B cell (primary cell): ENCODE data around the gene USP22. TPM values are rescaled to one million over a fixed set of nuclear protein-coding genes. Genes with fewer than 3 reads are reported as not detected.

Source experiments
- ATAC-seq: fragments of 200-7000 bp; cut with Tn5 transposase; one replicate; pipeline ENCODE4 v1.10.0; 2021; ENCODE audit warnings: low read depth, mild to moderate bottlenecking, moderate number of reproducible peaks, moderate library complexity
- CTCF ChIA-PET: fragments of 350-600 bp; sonication (Branson Sonifier 250); formaldehyde crosslinking; loops from one replicate; lab custom pipeline; 2021; ENCODE audit warnings: antibody characterized with exemption, inconsistent platforms; lab: Charles Lee
- POLR2A ChIA-PET: fragments of 350-600 bp; sonication (Branson Sonifier 250); formaldehyde crosslinking; loops from one replicate; lab custom pipeline; 2021; ENCODE audit warnings: antibody characterized with exemption; lab: Charles Lee
- DNase-seq: peaks from one replicate; pipeline ENCODE4 v3.0.0; 2013
- H2AFZ ChIP-seq: 2 replicates; pipeline ENCODE4 v1.6.1; 2012; ENCODE audit warnings: mild to moderate bottlenecking, low read depth, low read length; ENCODE audit not compliant: insufficient read depth, poor library complexity, severe bottlenecking
- H3K27ac ChIP-seq, 2 donors: 1 replicate in 1 of 2; 2 replicates in 1 of 2; pipeline ENCODE4 v1.5.1; 2012 to 2013; ENCODE audit warnings: low read length in 2 of 2, mild to moderate bottlenecking in 2 of 2, moderate library complexity in 1 of 2
- H3K27me3 ChIP-seq, 4 experiments: fragments of 200-600 bp in 1 of 4; sonication (generic) in 1 of 4; replicated peaks in 1 of 4; 1 replicate in 2 of 4; 2 replicates in 2 of 4; pipeline versions ENCODE4 v1.6.1 to v1.7.0; 2013 to 2016; ENCODE audit warnings: low read length in 3 of 4, mild to moderate bottlenecking in 2 of 4, mixed read lengths in 1 of 4, moderate library complexity in 1 of 4; ENCODE audit not compliant: insufficient read depth in 4 of 4, control insufficient read depth in 3 of 4; ENCODE audit errors: control extremely low read depth in 1 of 4
- H3K36me3 ChIP-seq, 2 experiments: replicated peaks in 1 of 2; 1 replicate in 1 of 2; 2 replicates in 1 of 2; pipeline versions ENCODE4 v1.6.1 to v1.7.1; 2013; ENCODE audit warnings: low read length in 1 of 2; ENCODE audit not compliant: insufficient read depth in 2 of 2, control insufficient read depth in 1 of 2; ENCODE audit errors: control extremely low read depth in 1 of 2, extremely low read depth in 1 of 2
- H3K4me1 ChIP-seq, 2 donors: fragments of 200-600 bp in 1 of 2; sonication (generic) in 1 of 2; 1 replicate in 1 of 2; 2 replicates in 1 of 2; pipeline versions ENCODE4 v1.5.1 to v1.6.1; 2013 to 2017; ENCODE audit warnings: low read length in 2 of 2; ENCODE audit not compliant: control insufficient read depth in 2 of 2, insufficient read depth in 2 of 2
- H3K4me2 ChIP-seq: replicated peaks from 2 replicates; pipeline ENCODE3; 2012; ENCODE audit warnings: mild to moderate bottlenecking, low read depth, low read length; ENCODE audit not compliant: poor library complexity, severe bottlenecking
- H3K4me3 ChIP-seq, 5 experiments: fragments of 200-600 bp in 1 of 5; sonication (generic) in 1 of 5; 1 replicate in 3 of 5; 2 replicates in 2 of 5; pipeline versions ENCODE4 v1.5.1 to v1.7.0; 2011 to 2016; ENCODE audit warnings: low read length in 4 of 5, mild to moderate bottlenecking in 4 of 5, low read depth in 2 of 5, control low read depth in 1 of 5, moderate library complexity in 1 of 5; ENCODE audit not compliant: insufficient read depth in 1 of 5; ENCODE audit errors: control extremely low read depth in 1 of 5, extremely low read depth in 1 of 5
- H3K79me2 ChIP-seq: fragments of 200-600 bp; sonication (generic); one replicate; pipeline ENCODE4 v1.6.0; 2016; ENCODE audit warnings: low read length; ENCODE audit not compliant: control insufficient read depth, insufficient read depth
- H3K9ac ChIP-seq: fragments of 200-600 bp; sonication (generic); 2 replicates; pipeline ENCODE4 v1.6.1; 2017; ENCODE audit warnings: mild to moderate bottlenecking, low read length, moderate library complexity
- H3K9me3 ChIP-seq, 3 donors: one replicate each; pipeline versions ENCODE4 v1.6.1 to v1.7.1; 2013; ENCODE audit warnings: low read length in 2 of 3; ENCODE audit not compliant: control insufficient read depth in 2 of 3, insufficient read depth in 1 of 3; ENCODE audit errors: control extremely low read depth in 1 of 3
- H4K20me1 ChIP-seq: 2 replicates; pipeline ENCODE4 v1.6.0; 2012; ENCODE audit warnings: mild to moderate bottlenecking, low read length; ENCODE audit not compliant: insufficient read depth, control insufficient read depth, poor library complexity, severe bottlenecking
- H3K27ac Mint-ChIP-seq: one replicate; pipeline ENCODE4 v1.8.0; 2021; ENCODE audit warnings: mixed read lengths
- H3K27me3 Mint-ChIP-seq: one replicate; pipeline ENCODE4 v1.8.0; 2021; ENCODE audit warnings: mixed read lengths
- H3K4me1 Mint-ChIP-seq: one replicate; pipeline ENCODE4 v1.8.0; 2021; ENCODE audit warnings: mixed read lengths
- H3K4me3 Mint-ChIP-seq: one replicate; pipeline ENCODE4 v1.8.0; 2021; ENCODE audit warnings: mixed read lengths
- H3K9me3 Mint-ChIP-seq: one replicate; pipeline ENCODE4 v1.8.0; 2022; ENCODE audit warnings: mixed read lengths; ENCODE audit not compliant: insufficient read depth
- EZH2 ChIP-seq: IDR thresholded peaks from 2 replicates; pipeline ENCODE4 v1.6.1; 2012; ENCODE audit warnings: borderline replicate concordance, low read depth, mild to moderate bottlenecking, moderate library complexity, low read length; ENCODE audit not compliant: insufficient read depth, poor library complexity, severe bottlenecking
- WGBS: methylation state at CpG from one replicate; pipeline ENCODE4 v1.1.5; 2013; ENCODE audit warnings: missing lambda C conversion rate; ENCODE audit not compliant: insufficient coverage; 5-methylcytosine and 5-hydroxymethylcytosine counted together
- intact Hi-C: fragments of 100-400 bp; cut with micrococcal nuclease; formaldehyde crosslinking; loops from one replicate; pipeline ENCODE4 v1.10.0; 2022
- polyA plus RNA-seq: library from polyadenylated mRNA; depleted of rRNA; stranded (reverse); fragments of >200 nt; gene quantifications from 2 replicates; pipeline ENCODE4 v1.2.3, GENCODE V29; 2012
- total RNA-seq, 2 donors: library from RNA; stranded (reverse); fragments of 120-200 nt in 1 of 2; gene quantifications; 1 replicate in 1 of 2; 2 replicates in 1 of 2; pipeline versions ENCODE4 v1.2.3 to v1.2.4, GENCODE V29; 2013 to 2022
- TF ChIP-seq, protein P1 (sequence below): fragments of 200-600 bp; IDR thresholded peaks from one replicate; pipeline ENCODE4 v1.8.0; 2022; ENCODE audit warnings: antibody characterized with exemption, mild to moderate bottlenecking

The USP22 gene
- total and polyA plus RNA-seq, 2 donors (not counting 1 experiment from before 2014, with no cell fraction given) = 74.3 to 167 TPM

DNA sequence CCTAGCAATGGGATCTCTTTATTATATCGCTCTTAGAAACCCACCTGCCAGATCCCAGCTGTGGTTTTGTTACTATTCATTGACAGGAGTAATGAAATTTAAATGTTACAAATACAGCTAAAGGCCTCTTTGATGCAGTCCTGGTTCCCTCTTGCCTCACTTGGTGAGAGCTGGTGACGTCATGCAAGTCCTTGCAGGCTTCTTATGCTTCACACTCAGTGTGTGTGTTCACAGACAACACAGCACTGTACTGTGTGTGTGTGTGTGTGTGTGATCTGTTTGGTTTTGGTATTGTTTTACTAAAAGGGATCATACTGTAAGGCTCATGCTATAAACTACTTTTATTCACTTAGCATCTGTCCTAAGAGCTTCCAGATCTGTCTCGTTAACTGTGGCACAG lies 75.0 kb downstream of the USP22 start:
- TF ChIP-seq, protein P1, sequence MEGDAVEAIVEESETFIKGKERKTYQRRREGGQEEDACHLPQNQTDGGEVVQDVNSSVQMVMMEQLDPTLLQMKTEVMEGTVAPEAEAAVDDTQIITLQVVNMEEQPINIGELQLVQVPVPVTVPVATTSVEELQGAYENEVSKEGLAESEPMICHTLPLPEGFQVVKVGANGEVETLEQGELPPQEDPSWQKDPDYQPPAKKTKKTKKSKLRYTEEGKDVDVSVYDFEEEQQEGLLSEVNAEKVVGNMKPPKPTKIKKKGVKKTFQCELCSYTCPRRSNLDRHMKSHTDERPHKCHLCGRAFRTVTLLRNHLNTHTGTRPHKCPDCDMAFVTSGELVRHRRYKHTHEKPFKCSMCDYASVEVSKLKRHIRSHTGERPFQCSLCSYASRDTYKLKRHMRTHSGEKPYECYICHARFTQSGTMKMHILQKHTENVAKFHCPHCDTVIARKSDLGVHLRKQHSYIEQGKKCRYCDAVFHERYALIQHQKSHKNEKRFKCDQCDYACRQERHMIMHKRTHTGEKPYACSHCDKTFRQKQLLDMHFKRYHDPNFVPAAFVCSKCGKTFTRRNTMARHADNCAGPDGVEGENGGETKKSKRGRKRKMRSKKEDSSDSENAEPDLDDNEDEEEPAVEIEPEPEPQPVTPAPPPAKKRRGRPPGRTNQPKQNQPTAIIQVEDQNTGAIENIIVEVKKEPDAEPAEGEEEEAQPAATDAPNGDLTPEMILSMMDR = no peak
- TF ChIP-seq EZH2 = no peak
- no peak overlapping the region for H3K9ac ChIP-seq
- WGBS = 83% methylated on average over 1 of the region's 3 CpGs
- Mint-ChIP-seq H3K4me3 (peak overlapping the region; percentile 10), H3K27ac (no peak overlapping the region), H3K27me3 (peaks cover 7% of the 10 kb centered on the region), H3K9me3 (no peaks in the 10 kb centered on the region), H3K4me1 (peaks cover 55% of the 10 kb centered on the region)
- H4K20me1 ChIP-seq = no peaks in the 10 kb centered on the region
- no peak for DNase-seq
- CTCF ChIA-PET = interaction anchor here (1.5 kb wide), 1 partner anchor 312 kb away, joined by 4 read pairs; no protein-coding TSS in a partner anchor
- H3K79me2 ChIP-seq = no peaks in the 10 kb centered on the region
- H3K27me3 ChIP-seq = no peaks in the 10 kb centered on the region
- POLR2A ChIA-PET = no interaction called here
- H3K27ac ChIP-seq = no peak overlapping the region
- peak overlapping the region; percentile 63 for H3K4me2 ChIP-seq
- H3K4me1 ChIP-seq = peaks cover 47 to 49% of the 10 kb centered on the region in 2 donors
- peak overlapping the region; percentile 5 for H2AFZ ChIP-seq
- H3K36me3 ChIP-seq = no peaks in the 10 kb centered on the region
- no peak for ATAC-seq
- no peak overlapping the region for H3K4me3 ChIP-seq
- intact Hi-C loops = loop anchor here (2.0 kb wide), 1 partner anchor 25 kb away; no protein-coding TSS in a partner anchor
- no peaks in the 10 kb centered on the region for H3K9me3 ChIP-seq

DNA sequence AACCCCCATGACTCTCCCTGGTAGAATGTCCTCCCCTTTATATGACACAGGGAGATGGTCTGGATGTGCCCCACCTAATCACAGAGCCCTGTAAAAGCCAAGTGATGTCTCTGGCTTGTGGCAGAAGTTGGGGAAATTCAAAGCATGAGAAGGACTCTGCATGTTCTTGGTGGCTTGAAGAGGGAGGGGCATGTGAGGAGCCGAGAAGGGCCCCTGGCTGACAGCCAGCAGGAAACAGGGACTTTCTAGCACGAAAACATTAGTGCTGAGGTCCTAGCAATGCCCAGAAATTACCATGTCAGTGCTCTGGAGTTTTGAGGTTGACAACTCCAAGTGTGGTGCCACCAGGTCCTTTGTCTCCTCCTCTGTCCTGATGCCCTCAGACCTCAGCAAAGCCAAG lies 75.9 kb downstream of the USP22 start:
- Mint-ChIP-seq H3K9me3 (no peaks in the 10 kb centered on the region), H3K4me3 (no peak overlapping the region), H3K27ac (no peak overlapping the region), H3K4me1 (peaks cover 54% of the 10 kb centered on the region), H3K27me3 (peaks cover 7% of the 10 kb centered on the region)
- POLR2A ChIA-PET = no interaction called here
- H3K9me3 ChIP-seq = no peaks in the 10 kb centered on the region
- peaks cover 47 to 49% of the 10 kb centered on the region in 2 donors for H3K4me1 ChIP-seq
- WGBS = 0% methylated on average over 2 of the region's 2 CpGs
- ATAC-seq = peak; percentile 45
- DNase-seq = peak; percentile 60
- no peak overlapping the region for H3K27ac ChIP-seq
- H4K20me1 ChIP-seq = no peaks in the 10 kb centered on the region
- H2AFZ ChIP-seq = peak overlapping the region; percentile 56
- no peaks in the 10 kb centered on the region for H3K79me2 ChIP-seq
- intact Hi-C loops = no loop called here
- CTCF ChIA-PET = no interaction called here
- TF ChIP-seq, protein P1 = no peak
- no peak for TF ChIP-seq EZH2
- H3K27me3 ChIP-seq = no peaks in the 10 kb centered on the region
- peak overlapping the region in 1 of 5 experiments; percentile 4 for H3K4me3 ChIP-seq
- H3K4me2 ChIP-seq = peak overlapping the region; percentile 49
- peak overlapping the region; percentile 12 for H3K9ac ChIP-seq
- H3K36me3 ChIP-seq = no peaks in the 10 kb centered on the region
